Caco-2 (cell line): Measurements from ENCODE around the gene PFDN6. TPM values are rescaled to one million over a fixed set of nuclear protein-coding genes. Genes with fewer than 3 reads are reported as not detected.
A peak's percentile ranks its signal among the peaks of the same experiment; 100 is the strongest.

Experiments
- BruUV-seq: library from RNA; stranded (reverse); fragments of 400-500 nt; replicated peaks from 2 replicates; lab custom pipeline; 2021; lab: Mats Ljungman, UMichigan
- CTCF ChIA-PET: fragments of 300-600 bp; sonication (Branson Sonifier 250); formaldehyde crosslinking; loops from one replicate; lab custom pipeline; 2022; ENCODE audit warnings: antibody characterized with exemption; lab: Charles Lee
- POLR2A ChIA-PET: fragments of 300-600 bp; sonication (Branson Sonifier 250); formaldehyde crosslinking; loops from one replicate; lab custom pipeline; 2022; ENCODE audit warnings: antibody characterized with exemption; lab: Charles Lee
- DNase-seq, 2 experiments: peaks; one replicate each; pipeline versions ENCODE4 v3.0.0 to v3.0.0-alpha.2; 2020 to 2022
- H3K27me3 ChIP-seq: replicated peaks from 2 replicates; pipeline ENCODE4 v1.6.0; 2011; ENCODE audit warnings: low read length; ENCODE audit not compliant: control insufficient read depth, insufficient read depth
- H3K36me3 ChIP-seq: 2 replicates; pipeline ENCODE4 v1.5.1; 2011; ENCODE audit warnings: low read length; ENCODE audit not compliant: control insufficient read depth, insufficient read depth
- H3K4me1 ChIP-seq: fragments of 250-450 bp; sonication (Bioruptor Pico); 2 replicates; pipeline ENCODE4 v1.5.1; 2020; ENCODE audit warnings: mild to moderate bottlenecking
- H3K4me3 ChIP-seq: 2 replicates; pipeline ENCODE4 v1.5.1; 2011; ENCODE audit warnings: low read depth, mild to moderate bottlenecking, control low read depth, low read length
- H3K9me3 ChIP-seq: fragments of 250-450 bp; sonication (Bioruptor Pico); 2 replicates; pipeline ENCODE4 v1.5.1; 2020; ENCODE audit warnings: mild to moderate bottlenecking, moderate library complexity
- H3K27ac Mint-ChIP-seq: one replicate; pipeline ENCODE4 v1.8.0; 2022; ENCODE audit warnings: mixed read lengths; ENCODE audit not compliant: unreplicated experiment
- H3K27me3 Mint-ChIP-seq: one replicate; pipeline ENCODE4 v1.8.0; 2022; ENCODE audit warnings: mixed read lengths; ENCODE audit not compliant: insufficient read depth, unreplicated experiment
- H3K36me3 Mint-ChIP-seq: one replicate; pipeline ENCODE4 v1.8.0; 2022; ENCODE audit warnings: mild to moderate bottlenecking, mixed read lengths; ENCODE audit not compliant: insufficient read depth, unreplicated experiment
- H3K4me1 Mint-ChIP-seq: one replicate; pipeline ENCODE4 v1.8.0; 2022; ENCODE audit warnings: low read depth, mixed read lengths; ENCODE audit not compliant: unreplicated experiment
- H3K4me3 Mint-ChIP-seq: one replicate; pipeline ENCODE4 v1.8.0; 2022; ENCODE audit warnings: mild to moderate bottlenecking, moderate library complexity, mixed read lengths; ENCODE audit not compliant: unreplicated experiment
- H3K9me3 Mint-ChIP-seq: one replicate; pipeline ENCODE4 v1.8.0; 2022; ENCODE audit warnings: mixed read lengths; ENCODE audit not compliant: unreplicated experiment
- CTCF ChIP-seq, 2 experiments: fragments of 200-600 bp in 1 of 2; IDR thresholded peaks; 1 replicate in 1 of 2; 2 replicates in 1 of 2; pipeline versions ENCODE4 v1.5.1 to v1.8.0; 2011 to 2022; ENCODE audit warnings: antibody characterized with exemption in 1 of 2, control low read depth in 1 of 2, inconsistent platforms in 1 of 2, low read depth in 1 of 2, low read length in 1 of 2, mild to moderate bottlenecking in 1 of 2, moderate library complexity in 1 of 2; ENCODE audit not compliant: insufficient read depth in 1 of 2, severe bottlenecking in 1 of 2, unreplicated experiment in 1 of 2
- intact Hi-C: fragments of 100-400 bp; cut with micrococcal nuclease; formaldehyde crosslinking; loops from one replicate; pipeline ENCODE4 v1.10.0; 2022; ENCODE audit not compliant: unreplicated experiment
- total RNA-seq: library from RNA; stranded (reverse); gene quantifications from 2 replicates; pipeline ENCODE4 v1.2.3, GENCODE V29; 2022

Gene PFDN6
- total RNA-seq, 1 experiment from 2014 or later = 65.9 TPM

GRCh38 chr6:33247977-33248642, 41.3 kb upstream of the PFDN6 start:
- Histone ChIP-seq H3K36me3 (no peaks in the 10 kb centered on the region; the same call in 1 of the 2 replicates), H3K27me3 (no peaks in the 10 kb centered on the region), H3K4me1 (peaks cover 5% of the 10 kb centered on the region; the same call in 1 of the 2 replicates), H3K4me3 (peak overlapping the region; percentile 35), H3K9me3 (no peaks in the 10 kb centered on the region)
- peaks cover 2% of the 10 kb centered on the region for H3K27me3 Mint-ChIP-seq
- CTCF ChIA-PET = interaction anchor here (0.5 to 2.1 kb wide), 15 partner anchors 12 to 539 kb away, joined by 3 to 15 read pairs (median 4); partner anchors contain the start of genes BRD2, HSD17B8 and RING1
- no peak overlapping the region for H3K27ac Mint-ChIP-seq
- intact Hi-C loops = loop anchor here (1.0 to 2.0 kb wide), 4 partner anchors 43 to 234 kb away; no protein-coding TSS in a partner anchor
- peak; percentile 83 to 89 for DNase-seq
- peaks cover 10% of the 10 kb centered on the region for H3K4me1 Mint-ChIP-seq
- POLR2A ChIA-PET = interaction anchor here (1.0 to 2.7 kb wide), 2 partner anchors 40 to 276 kb away, joined by 3 to 16 read pairs; partner anchors contain the start of gene RING1
- TF ChIP-seq CTCF (IDR thresholded peaks at IDR 0.05; ENCODE audit: insufficient read depth in 1 of 2, low read depth in 1 of 2, low read length in 1 of 2, severe bottlenecking in 1 of 2, unreplicated experiment in 1 of 2) = peak; percentile 84 to 86
- H3K4me3 Mint-ChIP-seq = peak overlapping the region; percentile 85
- H3K9me3 Mint-ChIP-seq = no peaks in the 10 kb centered on the region
- BruUV-seq = no TSS peak
- peaks cover 27% of the 10 kb centered on the region for H3K36me3 Mint-ChIP-seq

- H3K27me3 ChIP-seq = no peaks in the 10 kb centered on the region
- no peak for TF ChIP-seq CTCF (IDR thresholded peaks at IDR 0.05; ENCODE audit: insufficient read depth in 1 of 2, low read depth in 1 of 2, low read length in 1 of 2, severe bottlenecking in 1 of 2, unreplicated experiment in 1 of 2)
- peaks cover 27% of the 10 kb centered on the region for H3K36me3 Mint-ChIP-seq
- BruUV-seq = TSS peak; percentile 48
- no peaks in the 10 kb centered on the region for H3K27me3 Mint-ChIP-seq
- peaks cover 10% of the 10 kb centered on the region for H3K4me1 Mint-ChIP-seq
- H3K36me3 ChIP-seq = no peaks in the 10 kb centered on the region; the same call in 1 of the 2 replicates
- H3K4me1 ChIP-seq = peaks cover 5% of the 10 kb centered on the region; the same call in 1 of the 2 replicates
- ChIA-PET CTCF (interaction anchor here (0.7 to 2.1 kb wide), 12 partner anchors 12 to 538 kb away, joined by 3 to 15 read pairs (median 5); partner anchors contain the start of genes HSD17B8 and RING1), POLR2A (interaction anchor here (1.0 to 2.7 kb wide), 2 partner anchors 41 to 277 kb away, joined by 3 to 16 read pairs; partner anchors contain the start of gene RING1)
- no peak for DNase-seq
- peak overlapping the region; percentile 35 for H3K4me3 ChIP-seq
- peak overlapping the region; percentile 85 for H3K4me3 Mint-ChIP-seq
- peak overlapping the region; percentile 75 for H3K27ac Mint-ChIP-seq
- intact Hi-C loops = loop anchor here (1.0 to 2.0 kb wide), 4 partner anchors 43 to 234 kb away; no protein-coding TSS in a partner anchor
- no peaks in the 10 kb centered on the region for H3K9me3 ChIP-seq
- H3K9me3 Mint-ChIP-seq = no peaks in the 10 kb centered on the region
These were observed 40.8 kb upstream of the PFDN6 start for GRCh38 chr6:33248643-33248931.
